ENCODE results near the gene KNL1.
"Not testable (repeated sequence)": the region's sequence is repeated elsewhere in the genome, so short reads cannot be mapped to it uniquely, and the experiment has no call there.

KNL1 gene, protein sequence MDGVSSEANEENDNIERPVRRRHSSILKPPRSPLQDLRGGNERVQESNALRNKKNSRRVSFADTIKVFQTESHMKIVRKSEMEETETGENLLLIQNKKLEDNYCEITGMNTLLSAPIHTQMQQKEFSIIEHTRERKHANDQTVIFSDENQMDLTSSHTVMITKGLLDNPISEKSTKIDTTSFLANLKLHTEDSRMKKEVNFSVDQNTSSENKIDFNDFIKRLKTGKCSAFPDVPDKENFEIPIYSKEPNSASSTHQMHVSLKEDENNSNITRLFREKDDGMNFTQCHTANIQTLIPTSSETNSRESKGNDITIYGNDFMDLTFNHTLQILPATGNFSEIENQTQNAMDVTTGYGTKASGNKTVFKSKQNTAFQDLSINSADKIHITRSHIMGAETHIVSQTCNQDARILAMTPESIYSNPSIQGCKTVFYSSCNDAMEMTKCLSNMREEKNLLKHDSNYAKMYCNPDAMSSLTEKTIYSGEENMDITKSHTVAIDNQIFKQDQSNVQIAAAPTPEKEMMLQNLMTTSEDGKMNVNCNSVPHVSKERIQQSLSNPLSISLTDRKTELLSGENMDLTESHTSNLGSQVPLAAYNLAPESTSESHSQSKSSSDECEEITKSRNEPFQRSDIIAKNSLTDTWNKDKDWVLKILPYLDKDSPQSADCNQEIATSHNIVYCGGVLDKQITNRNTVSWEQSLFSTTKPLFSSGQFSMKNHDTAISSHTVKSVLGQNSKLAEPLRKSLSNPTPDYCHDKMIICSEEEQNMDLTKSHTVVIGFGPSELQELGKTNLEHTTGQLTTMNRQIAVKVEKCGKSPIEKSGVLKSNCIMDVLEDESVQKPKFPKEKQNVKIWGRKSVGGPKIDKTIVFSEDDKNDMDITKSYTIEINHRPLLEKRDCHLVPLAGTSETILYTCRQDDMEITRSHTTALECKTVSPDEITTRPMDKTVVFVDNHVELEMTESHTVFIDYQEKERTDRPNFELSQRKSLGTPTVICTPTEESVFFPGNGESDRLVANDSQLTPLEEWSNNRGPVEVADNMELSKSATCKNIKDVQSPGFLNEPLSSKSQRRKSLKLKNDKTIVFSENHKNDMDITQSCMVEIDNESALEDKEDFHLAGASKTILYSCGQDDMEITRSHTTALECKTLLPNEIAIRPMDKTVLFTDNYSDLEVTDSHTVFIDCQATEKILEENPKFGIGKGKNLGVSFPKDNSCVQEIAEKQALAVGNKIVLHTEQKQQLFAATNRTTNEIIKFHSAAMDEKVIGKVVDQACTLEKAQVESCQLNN (N-terminal part only)

DNA sequence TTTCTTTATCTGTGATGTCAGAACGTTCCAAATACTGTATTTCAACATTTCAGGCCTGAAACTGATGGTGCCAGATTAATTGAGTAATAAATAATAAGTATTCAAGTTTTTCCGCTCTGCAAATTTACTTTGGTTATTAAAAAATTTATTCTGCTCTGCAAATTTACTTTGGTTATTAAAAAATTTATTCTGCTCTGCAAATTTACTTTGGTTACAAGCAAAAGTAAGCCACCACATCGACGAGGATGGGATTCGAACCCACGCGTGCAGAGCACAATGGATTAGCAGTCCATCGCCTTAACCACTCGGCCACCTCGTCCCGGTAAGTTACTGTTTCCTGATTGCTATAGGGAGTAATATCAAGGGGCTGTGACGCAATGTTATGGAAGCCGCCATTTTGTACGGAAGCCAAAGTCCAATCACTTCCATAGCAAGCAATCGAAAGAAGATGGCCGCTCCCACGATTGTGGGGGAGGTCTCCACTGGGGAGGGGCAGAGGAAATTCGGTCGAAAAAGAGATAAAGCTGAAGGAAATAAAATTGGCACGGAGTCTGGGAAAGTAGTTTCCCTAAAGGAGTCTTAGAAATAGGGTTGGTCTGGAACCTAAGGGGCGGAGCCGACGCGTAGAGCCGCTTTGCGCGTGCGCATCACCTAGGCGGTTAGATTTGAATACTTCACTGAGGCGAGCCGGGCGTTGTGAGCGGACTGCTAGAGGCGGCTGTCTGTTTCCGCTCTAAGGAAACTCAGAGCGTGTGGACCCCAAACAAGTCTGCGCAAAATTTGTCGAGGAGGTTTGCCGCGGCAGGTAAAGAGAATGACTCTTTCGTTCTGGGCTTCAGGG, at the start of gene KNL1:
Gene KNL1 (plus strand): TSS at position 662 of the 841 bp plus-strand sequence. CDS start 8,683 bp downstream, outside the sequence.
- DNase-seq (ENCODE audit: low read depth in 4 of 4, low spot score in 1 of 4) = peak; percentile 64 to 87 (median 82)

DNA sequence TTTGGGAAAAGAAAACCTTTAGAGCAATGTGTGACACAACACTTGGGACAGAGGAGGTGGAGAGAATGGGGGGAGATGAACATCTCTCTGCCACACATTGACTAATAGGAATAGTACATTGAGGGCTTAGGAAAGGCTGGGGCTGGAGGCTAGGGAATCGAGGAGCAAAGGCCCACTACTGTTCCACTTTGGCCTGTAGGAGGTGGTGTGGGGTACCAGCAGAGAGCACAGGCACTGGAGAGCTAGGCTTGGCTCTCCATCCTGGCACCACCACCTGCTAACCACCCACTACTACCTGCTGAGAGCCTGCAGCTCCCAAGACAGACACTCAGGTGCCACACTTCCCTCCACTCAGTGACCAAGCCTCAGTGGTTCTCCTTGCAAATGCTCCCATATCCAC, 48.6 kb upstream of the KNL1 start:
- no peak for DNase-seq (ENCODE audit: low read depth in 4 of 4, low spot score in 1 of 4)

DNA sequence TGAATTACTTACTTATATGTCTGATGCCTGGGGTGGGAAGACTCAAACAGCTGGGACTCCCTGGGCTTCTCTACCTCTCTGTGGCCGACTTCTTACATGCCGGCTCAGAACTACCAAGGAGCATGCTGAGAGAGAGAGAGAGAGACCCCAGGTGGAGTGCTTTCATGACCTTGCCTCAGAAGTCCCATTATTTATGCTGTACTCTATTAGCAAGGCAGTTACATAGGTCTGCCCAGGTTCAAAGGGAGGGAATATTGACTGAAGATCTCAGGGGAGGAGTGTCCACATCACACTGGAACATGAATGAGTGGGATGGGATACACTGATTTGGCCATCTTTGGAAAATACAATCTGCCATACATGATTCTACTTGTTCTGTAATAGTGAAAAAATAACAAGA, 45.4 kb upstream of the KNL1 start:
- DNase-seq (ENCODE audit: low read depth in 4 of 4, low spot score in 1 of 4) = no peak

DNA sequence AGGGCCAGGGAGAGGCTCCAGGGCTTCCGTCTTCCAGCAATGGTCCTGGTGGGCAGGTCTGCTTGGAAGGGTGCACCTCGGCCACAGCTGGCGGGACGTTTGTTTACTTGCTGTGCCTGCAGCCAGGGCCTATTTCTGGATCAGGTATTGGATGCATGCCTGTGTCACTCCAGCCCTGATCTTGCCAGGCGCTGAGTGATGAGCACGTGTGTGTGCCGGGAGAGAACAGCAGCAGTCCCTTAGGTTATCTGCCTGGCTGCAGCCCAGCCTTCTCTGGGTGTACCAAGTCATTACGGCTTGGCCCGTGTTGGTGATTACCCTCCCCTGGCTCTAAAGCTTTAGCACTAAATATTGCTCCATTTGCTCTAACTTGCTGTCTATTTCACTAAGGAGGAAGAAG, 44.2 kb upstream of the KNL1 start:
- DNase-seq (ENCODE audit: low read depth in 4 of 4, low spot score in 1 of 4) = no peak

DNA sequence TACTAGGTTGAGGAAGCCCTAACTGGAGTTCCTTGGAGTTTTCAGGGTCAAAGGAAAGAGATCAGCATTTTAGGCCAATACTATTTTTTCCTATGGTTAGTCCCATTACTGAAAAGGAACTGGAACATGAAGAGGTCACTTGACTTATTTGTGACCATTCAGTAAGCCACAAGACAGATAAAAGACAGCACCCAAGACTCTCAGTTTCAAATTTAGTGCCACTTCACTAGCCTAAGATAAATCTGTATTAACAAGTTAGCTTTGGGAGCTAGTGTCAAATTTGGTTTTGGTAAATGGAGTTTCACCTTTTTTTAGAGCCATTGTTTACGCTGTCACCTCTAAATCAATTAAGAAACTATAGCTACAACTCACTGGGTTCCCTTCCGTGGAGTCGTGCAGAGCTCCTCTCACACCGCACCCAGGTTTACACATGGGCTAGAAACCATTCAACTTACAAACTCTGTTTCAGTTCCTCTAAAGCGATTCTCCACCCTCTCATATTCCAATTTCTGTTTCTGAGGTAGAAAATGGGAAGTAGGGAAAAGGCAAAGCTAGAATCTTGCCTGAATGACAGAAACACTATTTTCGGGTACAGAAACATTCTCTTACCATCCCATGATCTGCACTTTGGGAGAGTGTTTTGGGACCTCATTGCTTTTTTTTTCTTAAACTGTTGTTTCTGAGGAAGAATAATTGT, 43.6 kb upstream of the KNL1 start:
- no peak for DNase-seq (ENCODE audit: low read depth in 4 of 4, low spot score in 1 of 4)

DNA sequence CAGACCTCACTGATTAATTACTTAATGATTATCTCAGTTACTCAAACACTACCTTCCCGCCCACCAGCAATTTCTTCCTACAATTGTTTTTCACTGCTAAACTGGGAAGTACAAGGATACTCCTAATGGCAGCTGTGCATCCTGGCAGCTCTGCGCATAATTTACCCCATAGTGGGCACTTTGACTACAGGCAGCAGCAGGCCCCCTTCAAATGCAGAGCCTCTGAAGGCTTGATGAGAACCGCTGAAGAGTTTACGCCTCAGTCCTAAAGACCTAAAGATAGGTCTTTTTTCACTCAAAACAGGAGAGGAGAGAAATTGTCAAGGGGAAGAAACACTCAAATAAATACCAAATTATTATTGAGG, 39.9 kb upstream of the KNL1 start:
- no peak for DNase-seq (ENCODE audit: low read depth in 4 of 4, low spot score in 1 of 4)

DNA sequence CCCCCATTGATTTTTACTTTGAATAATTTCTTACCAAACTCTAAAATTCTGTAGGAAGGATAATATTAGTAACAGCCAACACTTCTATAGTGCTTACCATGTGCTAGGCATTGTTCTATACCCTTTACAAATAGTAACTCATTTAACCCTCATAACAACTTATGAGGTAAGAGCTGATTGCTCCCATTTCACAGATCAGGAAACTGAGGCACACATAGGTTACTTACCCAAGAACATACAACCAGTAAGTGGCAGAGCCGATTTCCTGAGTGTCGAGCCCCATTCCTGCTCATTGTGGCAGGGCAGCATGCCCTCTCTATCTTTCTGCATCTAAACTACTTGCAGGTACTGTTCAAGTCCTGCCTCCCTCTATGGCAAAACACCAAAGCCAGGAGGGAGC, 38.2 kb upstream of the KNL1 start:
- DNase-seq (ENCODE audit: low read depth in 4 of 4, low spot score in 1 of 4) = no peak

DNA sequence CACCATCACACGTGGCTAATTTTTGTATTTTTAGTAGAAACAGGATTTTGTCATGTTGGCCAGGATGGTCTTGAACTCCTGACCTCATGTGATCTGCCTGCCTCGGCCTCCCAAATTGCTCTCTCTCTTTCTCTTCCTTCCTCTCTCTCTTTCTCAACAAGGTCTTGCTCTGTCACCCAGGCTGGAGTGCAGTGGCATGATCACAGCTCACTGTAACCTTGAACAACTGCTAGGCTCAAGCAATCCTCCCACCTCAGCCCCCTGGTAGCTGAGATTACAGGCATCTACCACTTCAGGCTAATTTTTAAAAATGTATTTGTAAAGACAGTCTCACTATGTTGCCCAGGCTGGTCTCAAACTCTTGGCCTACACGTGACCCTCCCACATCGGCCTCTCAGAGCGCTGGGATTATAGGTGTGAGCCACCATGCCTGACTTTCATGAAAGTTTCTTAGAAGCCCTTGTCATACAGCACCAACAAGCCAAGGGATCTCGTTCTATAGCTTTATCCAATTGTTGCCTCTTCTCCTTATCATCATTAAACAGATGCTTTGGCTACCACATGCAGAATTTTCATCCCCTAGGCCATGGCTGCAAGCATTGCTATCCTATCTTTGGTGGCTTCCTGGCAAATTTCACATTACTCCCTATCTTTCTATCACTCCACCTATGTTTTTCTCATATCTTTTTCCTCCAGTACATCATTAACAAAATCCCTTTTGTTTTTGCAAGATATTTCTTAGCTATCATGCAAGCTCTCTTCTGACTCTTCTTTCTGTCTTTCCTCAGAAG, 34.9 kb upstream of the KNL1 start:
- DNase-seq (ENCODE audit: low read depth in 4 of 4, low spot score in 1 of 4) = no peak

DNA sequence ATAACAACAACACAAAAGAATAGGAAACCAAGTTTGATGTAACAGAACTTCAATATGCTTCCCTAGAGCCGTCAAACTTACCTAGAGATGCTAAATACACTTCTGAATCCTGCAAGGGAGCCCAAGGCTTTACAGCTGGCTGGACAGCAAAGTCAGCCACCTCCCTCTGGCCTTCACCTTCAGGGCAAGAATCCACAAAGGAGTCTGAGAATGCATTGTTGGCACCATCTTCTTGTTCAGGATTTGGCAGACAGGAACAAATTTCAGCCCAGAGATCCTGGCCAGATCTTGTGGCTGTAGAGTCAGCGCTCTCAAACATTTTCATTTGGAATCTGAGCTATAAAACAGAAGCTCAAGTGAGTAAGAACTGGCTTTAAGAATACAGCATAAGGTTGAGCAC, 31.4 kb upstream of the KNL1 start:
- DNase-seq (ENCODE audit: low read depth in 4 of 4, low spot score in 1 of 4) = no peak

DNA sequence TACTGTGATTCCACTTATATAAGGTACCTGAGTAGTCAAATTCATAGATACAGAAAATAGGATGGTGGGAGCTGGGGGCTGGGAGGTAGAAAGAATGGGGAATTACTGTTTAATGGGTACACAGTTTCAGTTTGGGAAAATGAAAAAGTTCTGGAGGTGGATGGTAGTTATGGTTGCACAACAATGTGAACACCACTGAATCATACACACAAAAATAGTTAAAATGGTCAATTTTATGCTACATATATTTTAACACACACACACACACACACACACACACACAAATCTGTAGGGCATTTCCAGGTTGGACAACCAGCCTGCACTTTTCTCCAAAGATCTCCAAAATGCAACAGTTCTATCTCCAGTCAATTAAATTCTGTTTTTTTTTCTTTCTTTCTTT, 30.6 kb upstream of the KNL1 start:
- DNase-seq (ENCODE audit: low read depth in 4 of 4, low spot score in 1 of 4) = no peak

DNA sequence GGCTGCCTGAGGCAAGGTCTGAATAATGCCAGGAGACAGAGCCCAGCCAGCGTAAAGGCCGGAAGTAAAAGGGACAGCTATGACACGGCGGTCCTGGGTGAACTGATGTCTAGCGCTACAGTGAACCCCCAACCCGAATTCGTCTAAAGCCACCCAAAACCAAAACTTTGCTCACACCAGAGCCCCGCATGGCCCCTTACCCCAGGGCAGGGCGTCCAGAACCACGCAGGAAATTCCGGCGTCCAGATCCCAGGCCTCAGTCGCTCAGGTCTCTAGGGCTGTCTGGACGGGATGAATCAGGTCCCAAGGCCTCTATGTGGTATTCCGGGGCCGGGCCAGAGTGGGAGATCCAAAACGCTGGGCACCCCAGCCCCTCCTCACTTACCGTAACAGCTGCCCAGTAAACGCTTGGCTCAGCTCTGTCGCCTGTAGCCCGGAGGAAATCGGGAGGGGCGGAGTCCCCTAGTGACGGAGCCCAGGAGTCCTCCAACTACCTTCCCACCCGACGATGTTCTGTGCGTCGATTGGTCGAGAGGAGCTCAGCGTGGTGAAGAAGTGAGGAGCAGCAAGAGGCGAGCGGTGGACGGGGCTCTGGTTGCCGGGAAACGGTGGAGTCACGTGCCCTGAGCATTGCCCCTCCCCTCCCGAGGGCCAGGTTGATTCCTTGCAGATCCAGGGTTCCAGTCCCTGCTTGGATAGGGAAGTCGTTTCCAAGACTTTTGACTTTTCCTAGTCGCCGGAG, 29.3 kb upstream of the KNL1 start, which contains the start of gene CCDC32:
Gene CCDC32 (minus strand): TSS at position 452 of the 742 bp plus-strand sequence. CDS start 2,027 bp downstream, outside the sequence.
- peak; percentile 84 to 96 (median 87) for DNase-seq (ENCODE audit: low read depth in 4 of 4, low spot score in 1 of 4)

DNA sequence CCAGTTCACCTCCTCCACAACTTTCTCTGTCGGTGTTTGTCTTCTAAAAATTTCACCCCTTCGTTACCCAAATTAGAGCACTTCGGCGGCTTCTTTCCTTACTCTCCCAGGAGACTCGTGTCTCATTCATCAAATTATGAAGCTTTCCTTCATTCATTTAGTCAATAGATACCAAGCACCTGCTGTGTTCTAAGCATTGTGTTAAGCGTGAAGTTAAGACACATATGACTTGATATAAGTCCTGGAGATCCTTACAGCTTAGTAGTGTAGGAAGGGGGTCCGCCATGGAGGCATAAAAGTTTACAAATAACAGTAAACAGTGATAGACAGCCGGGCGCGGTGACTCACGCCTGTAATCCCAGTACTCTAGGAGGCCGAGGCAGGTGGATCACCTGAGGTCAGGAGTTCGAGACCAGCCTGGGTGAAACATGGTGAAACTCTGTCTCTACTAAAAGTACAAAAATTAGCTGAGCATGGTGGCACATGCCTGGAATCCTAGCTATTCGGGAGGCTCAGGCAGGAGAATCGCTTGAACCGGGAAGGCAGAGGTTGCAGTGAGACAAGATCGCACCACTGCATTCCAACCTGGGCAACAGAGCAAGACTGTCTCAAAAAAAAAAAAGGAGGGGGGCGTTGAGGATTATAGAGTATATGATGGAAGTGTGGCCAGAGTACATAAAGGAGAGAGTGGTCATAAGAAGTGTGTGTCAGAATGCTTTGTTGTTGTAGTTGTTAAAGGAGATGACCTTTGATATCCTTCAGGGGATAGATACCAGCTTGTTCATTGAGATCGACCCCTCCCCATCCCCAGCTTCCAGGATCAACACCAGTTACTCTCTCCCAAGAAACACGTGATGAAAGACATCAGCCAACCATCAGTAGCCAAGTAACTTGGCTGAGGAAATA, 28.5 kb upstream of the KNL1 start:
- no peak for DNase-seq (ENCODE audit: low read depth in 4 of 4, low spot score in 1 of 4)

DNA sequence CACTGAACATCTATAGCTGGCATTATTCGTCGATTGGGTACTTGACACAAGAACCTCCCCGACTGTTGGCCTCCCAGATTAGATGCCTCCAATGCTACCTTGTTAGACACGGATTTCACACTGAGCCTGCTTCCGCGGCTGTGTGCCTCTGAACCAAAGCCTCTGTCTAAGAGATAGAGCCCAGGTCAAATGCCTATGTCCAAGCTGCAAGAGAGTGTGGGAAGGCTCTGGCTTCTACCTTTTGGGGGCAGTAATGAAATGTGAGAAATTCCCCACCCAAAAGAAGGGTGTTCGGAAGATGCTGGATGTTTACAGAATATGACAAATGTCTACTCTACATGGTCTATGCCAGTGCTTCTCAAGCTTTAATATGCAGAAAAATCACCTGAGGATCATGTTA, 26.9 kb upstream of the KNL1 start:
- DNase-seq (ENCODE audit: low read depth in 4 of 4, low spot score in 1 of 4) = no peak

DNA sequence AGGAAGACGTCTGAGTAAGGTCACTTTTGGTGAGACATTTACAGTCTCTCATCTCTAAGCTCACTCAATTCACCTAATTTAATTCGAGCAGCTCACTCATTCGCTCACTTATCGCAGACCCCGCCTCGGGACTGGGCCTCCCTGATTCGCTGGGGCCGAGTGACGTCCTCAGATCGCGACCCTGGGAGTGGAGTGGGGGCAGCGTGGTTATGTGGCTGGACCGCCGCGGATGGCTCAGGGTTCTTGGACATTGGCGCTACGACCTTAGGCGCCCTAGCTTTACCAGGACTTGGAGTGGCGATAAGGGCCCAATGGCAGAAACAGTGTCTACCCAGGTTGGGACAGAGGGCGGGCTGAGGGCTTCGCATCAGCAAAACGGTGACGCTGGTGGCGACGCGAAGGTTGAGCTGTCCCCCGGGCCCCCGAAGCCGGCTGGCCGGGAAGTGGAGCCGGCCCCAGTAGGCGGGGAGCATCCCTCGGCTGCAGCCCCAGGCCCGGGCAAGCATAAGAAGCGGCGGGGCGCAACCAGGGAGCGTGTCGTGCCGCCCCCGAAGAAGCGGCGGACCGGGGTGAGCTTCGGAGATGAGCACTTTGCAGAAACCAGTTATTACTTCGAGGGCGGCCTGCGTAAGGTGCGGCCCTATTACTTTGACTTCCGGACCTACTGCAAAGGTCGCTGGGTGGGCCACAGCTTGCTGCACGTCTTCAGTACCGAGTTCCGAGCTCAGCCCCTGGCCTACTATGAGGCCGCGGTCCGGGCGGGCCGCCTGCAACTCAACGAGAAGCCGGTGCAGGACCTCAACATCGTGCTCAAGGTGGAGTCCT, 24.7 kb upstream of the KNL1 start, which contains the start of gene RPUSD2:
Gene RPUSD2 (plus strand): TSS at position 171 of the 825 bp plus-strand sequence. CDS start 39 bp downstream, at position 210.
- DNase-seq (ENCODE audit: low read depth in 4 of 4, low spot score in 1 of 4) = peak; percentile 82 to 91 (median 90)

DNA sequence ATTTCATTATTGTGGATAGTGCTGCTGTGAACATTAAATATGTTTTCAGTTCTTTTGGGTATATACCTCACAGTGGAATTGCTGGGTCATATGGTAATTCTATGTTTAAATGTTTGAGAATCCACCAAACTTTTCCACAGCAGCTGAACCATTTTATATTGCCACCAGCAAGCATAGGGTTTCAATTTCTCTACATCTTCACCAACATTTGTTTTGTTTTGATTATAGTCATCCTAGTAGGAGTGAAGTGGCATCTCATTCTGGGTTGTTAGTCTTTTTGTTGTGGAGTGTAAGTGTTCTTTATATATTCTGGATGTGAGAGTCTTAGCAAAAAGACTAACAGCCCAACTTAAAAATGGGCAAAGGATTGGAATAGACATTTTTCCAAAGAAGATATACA, 18.9 kb upstream of the KNL1 start:
- no peak for DNase-seq (ENCODE audit: low read depth in 4 of 4, low spot score in 1 of 4)

DNA sequence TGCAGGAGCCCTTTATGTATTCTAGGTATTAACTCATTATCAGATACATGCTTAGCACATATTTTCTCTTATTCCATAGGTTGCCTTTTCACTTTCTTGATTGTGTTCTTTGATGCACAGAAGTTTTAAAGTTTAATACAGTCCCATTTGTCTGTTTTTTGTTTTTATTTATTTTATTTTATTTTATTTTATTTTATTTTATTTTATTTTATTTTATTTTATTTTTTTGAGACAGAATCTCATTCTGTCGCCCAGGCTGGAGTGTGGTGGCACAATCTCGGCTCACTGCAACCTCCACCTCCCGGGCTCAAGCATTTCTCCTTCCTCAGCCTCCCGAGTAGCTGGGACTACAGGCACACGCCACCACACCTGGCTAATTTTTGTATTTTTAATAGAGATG, 17.1 kb upstream of the KNL1 start:
- DNase-seq (ENCODE audit: low read depth in 4 of 4, low spot score in 1 of 4) = not testable (repeated sequence)
